ENCODE measurements around the gene FGF4. TPM values are rescaled to one million over a fixed set of nuclear protein-coding genes. Genes with fewer than 3 reads are reported as not detected.

Gene FGF4
- total RNA-seq, 6 donors from 2014 or later = not detected

DNA sequence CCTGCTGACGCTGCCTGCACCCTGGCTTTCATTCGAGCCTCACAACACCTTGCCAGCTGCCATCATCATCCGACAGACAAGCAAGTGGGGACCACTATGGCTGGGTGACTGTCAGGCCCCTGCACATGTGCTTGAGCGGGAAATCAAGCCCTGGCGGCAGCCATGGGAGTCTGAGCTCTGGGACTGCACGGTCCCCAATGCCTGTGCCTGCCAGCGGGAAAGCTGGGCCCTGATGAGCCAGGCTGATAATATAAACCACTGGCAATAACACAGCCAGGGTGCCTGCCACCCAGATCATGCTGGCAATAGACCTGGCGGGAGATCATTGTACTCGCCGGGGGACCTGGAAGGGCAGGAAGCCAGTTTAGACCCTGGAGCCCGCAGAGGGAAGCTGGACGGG lies 41.5 kb upstream of the FGF4 start:
- 0 to 28% methylated on average over 1 to 12 of the region's 12 CpGs for WGBS, 2 donors
- TF ChIP-seq EP300 (IDR thresholded peaks at IDR 0.05) (no peak), CTCF (IDR thresholded peaks at IDR 0.05) (no peak), POLR2AphosphoS5 (IDR thresholded peaks at IDR 0.05) (no peak), POLR2A (IDR thresholded peaks at IDR 0.05) (no peak)
- peaks cover 0 to 34% (median 17%) of the 10 kb centered on the region in 4 donors for H3K27me3 ChIP-seq

GRCh38 chr11:69815973-69816372 lies 40.8 kb upstream of the FGF4 start:
- no peak for ATAC-seq (ENCODE audit: low FRiP score in 2 of 2)
- H3K9me3 ChIP-seq = no peaks in the 10 kb centered on the region
- no peaks in the 10 kb centered on the region for H3K36me3 ChIP-seq
- H3K4me1 ChIP-seq = peaks cover 0 to 23% (median 0%) of the 10 kb centered on the region in 4 donors
- no peak for TF ChIP-seq POLR2AphosphoS5 (IDR thresholded peaks at IDR 0.05)
- no peak for TF ChIP-seq CTCF (IDR thresholded peaks at IDR 0.05)
- TF ChIP-seq EP300 (IDR thresholded peaks at IDR 0.05) = no peak
- no peak for TF ChIP-seq POLR2A (IDR thresholded peaks at IDR 0.05)
- no peak overlapping the region for H3K27ac ChIP-seq
- DNase-seq = peak in 1 of 2 donors; percentile 52
- H3K4me3 ChIP-seq = no peak overlapping the region
- 76 to 92% methylated on average over 9 to 13 of the region's 13 CpGs for WGBS, 2 donors
- H3K27me3 ChIP-seq = peaks cover 0 to 34% (median 17%) of the 10 kb centered on the region in 4 donors

More for the DNA sequence above, 41.5 kb upstream of the FGF4 start:
- Histone ChIP-seq H3K9me3 (no peaks in the 10 kb centered on the region), H3K27ac (no peak overlapping the region), H3K36me3 (no peaks in the 10 kb centered on the region), H3K4me1 (peaks cover 0 to 23% (median 0%) of the 10 kb centered on the region in 4 donors), H3K4me3 (no peak overlapping the region)
- ATAC-seq (ENCODE audit: low FRiP score in 2 of 2) (no peak), DNase-seq (peak in 1 of 2 donors; percentile 15)

- peaks cover 0 to 34% (median 14%) of the 10 kb centered on the region in 4 donors for H3K27me3 ChIP-seq
- DNase-seq (no peak), ATAC-seq (ENCODE audit: low FRiP score in 2 of 2) (no peak)
These were observed 39.8 kb upstream of the FGF4 start for GRCh38 chr11:69814902-69815301.

GRCh38 chr11:69814411-69814810 lies 39.3 kb upstream of the FGF4 start:
- TF ChIP-seq EP300 (IDR thresholded peaks at IDR 0.05) = no peak
- TF ChIP-seq POLR2AphosphoS5 (IDR thresholded peaks at IDR 0.05) = no peak
- TF ChIP-seq CTCF (IDR thresholded peaks at IDR 0.05) = no peak
- TF ChIP-seq POLR2A (IDR thresholded peaks at IDR 0.05) = no peak

More at GRCh38 chr11:69814902-69815301, 39.8 kb upstream of the FGF4 start:
- Histone ChIP-seq H3K27ac (no peak overlapping the region), H3K4me3 (no peak overlapping the region), H3K9me3 (no peaks in the 10 kb centered on the region), H3K36me3 (no peaks in the 10 kb centered on the region), H3K4me1 (peaks cover 0 to 23% (median 0%) of the 10 kb centered on the region in 4 donors)
- TF ChIP-seq CTCF (IDR thresholded peaks at IDR 0.05) = no peak
- no peak for TF ChIP-seq POLR2A (IDR thresholded peaks at IDR 0.05)
- TF ChIP-seq EP300 (IDR thresholded peaks at IDR 0.05) = no peak
- TF ChIP-seq POLR2AphosphoS5 (IDR thresholded peaks at IDR 0.05) = no peak

GRCh38 chr11:69813839-69814238 lies 38.7 kb upstream of the FGF4 start:
- DNase-seq (no peak), ATAC-seq (ENCODE audit: low FRiP score in 2 of 2) (no peak)
- Histone ChIP-seq H3K36me3 (no peaks in the 10 kb centered on the region), H3K4me3 (no peak overlapping the region), H3K9me3 (no peaks in the 10 kb centered on the region), H3K4me1 (peaks cover 0 to 17% (median 0%) of the 10 kb centered on the region in 4 donors), H3K27ac (no peak overlapping the region), H3K27me3 (peaks cover 0 to 25% (median 12%) of the 10 kb centered on the region in 4 donors)
- WGBS, 2 donors = 81 to 88% methylated on average over 2 of the region's 2 CpGs
- TF ChIP-seq CTCF (IDR thresholded peaks at IDR 0.05) = no peak
- no peak for TF ChIP-seq POLR2AphosphoS5 (IDR thresholded peaks at IDR 0.05)
- TF ChIP-seq EP300 (IDR thresholded peaks at IDR 0.05) = no peak
- TF ChIP-seq POLR2A (IDR thresholded peaks at IDR 0.05) = no peak

More at GRCh38 chr11:69814411-69814810, 39.3 kb upstream of the FGF4 start:
- no peaks in the 10 kb centered on the region for H3K9me3 ChIP-seq
- ATAC-seq (ENCODE audit: low FRiP score in 2 of 2) = no peak
- H3K27ac ChIP-seq = no peak overlapping the region
- H3K4me3 ChIP-seq = no peak overlapping the region
- peaks cover 0 to 31% (median 13%) of the 10 kb centered on the region in 4 donors for H3K27me3 ChIP-seq
- peak in 1 of 2 donors; percentile 25 for DNase-seq
- H3K36me3 ChIP-seq = no peaks in the 10 kb centered on the region
- H3K4me1 ChIP-seq = peaks cover 0 to 20% (median 0%) of the 10 kb centered on the region in 4 donors
- WGBS, 2 donors = 74 to 90% methylated on average over 4 to 6 of the region's 7 CpGs

All from upper lobe of left lung (tissue), 6 donors.